HepG2 (cell line): Measurements from ENCODE around the gene BRD1. TPM values are rescaled to one million over a fixed set of nuclear protein-coding genes. Genes with fewer than 3 reads are reported as not detected.

Experiments used
- ATAC-seq: fragments of 200-7000 bp; cut with Tn5 transposase; 3 replicates; pipeline ENCODE4 v1.9.1; 2020; ENCODE audit warnings: mild to moderate bottlenecking, moderate library complexity
- BruUV-seq: library from RNA; stranded (reverse); fragments of 400-500 nt; replicated peaks from 2 replicates; lab custom pipeline; 2021; lab: Mats Ljungman, UMichigan
- CTCF ChIA-PET: fragments of 300-600 bp; formaldehyde crosslinking; extraction: SDS; loops from one replicate; lab custom pipeline; 2021; ENCODE audit warnings: low total read pairs, inconsistent platforms, low intra/inter-chr PET ratio; lab: Yijun Ruan, JAX
- POLR2A ChIA-PET: fragments of 350-600 bp; sonication (Branson Sonifier 250); formaldehyde crosslinking; loops from one replicate; lab custom pipeline; 2020; ENCODE audit warnings: antibody characterized with exemption, inconsistent platforms; lab: Yijun Ruan, JAX
- DNase-seq: peaks from one replicate; pipeline ENCODE4 v3.0.0-alpha.2; 2015; ENCODE audit warnings: low spot score
- FAIRE-seq: peaks from 3 replicates; lab custom pipeline; 2011; peaks lifted over from hg19 to GRCh38; lab: Jason Lieb, UNC
- H2AFZ ChIP-seq: one replicate; pipeline ENCODE4 v1.6.1; 2011; ENCODE audit warnings: low read length, inconsistent platforms
- H3K27ac ChIP-seq: fragments of 300-600 bp; 3 replicates; pipeline ENCODE4 v1.8.0; 2011; ENCODE audit warnings: mixed run types, mild to moderate bottlenecking, mixed read lengths, low read length, inconsistent platforms; ENCODE audit not compliant: insufficient read depth; ENCODE audit errors: extremely low read length
- H3K27me3 ChIP-seq, 2 experiments: fragments of 200-600 bp in 1 of 2; 2 replicates in 1 of 2; 3 replicates in 1 of 2; pipeline versions ENCODE4 v1.6.0 to v1.8.0; 2011; ENCODE audit warnings: low read length in 2 of 2, mild to moderate bottlenecking in 2 of 2, moderate library complexity in 2 of 2, inconsistent platforms in 1 of 2; ENCODE audit not compliant: insufficient read depth in 2 of 2, control insufficient read depth in 1 of 2
- H3K36me3 ChIP-seq, 2 experiments: fragments of 200-600 bp in 1 of 2; replicated peaks in 1 of 2; 2 replicates in 1 of 2; 3 replicates in 1 of 2; pipeline versions ENCODE4 v1.5.1 to v1.8.0; 2011; ENCODE audit warnings: low read length in 2 of 2, inconsistent platforms in 1 of 2; ENCODE audit not compliant: insufficient read depth in 2 of 2, control insufficient read depth in 1 of 2
- H3K4me1 ChIP-seq: 2 replicates; pipeline ENCODE4 v1.5.1; 2012; ENCODE audit warnings: low read length, inconsistent platforms; ENCODE audit not compliant: insufficient read depth
- H3K4me2 ChIP-seq: 2 replicates; pipeline ENCODE4 v1.6.0; 2011; ENCODE audit warnings: low read depth, low read length, inconsistent platforms
- H3K4me3 ChIP-seq, 3 experiments: fragments of 200-600 bp in 1 of 3; sonication (generic), shearing (Covaris generic) in 1 of 3; replicated peaks in 1 of 3; 2 replicates each; pipeline ENCODE4 v1.5.1; 2011 to 2016; ENCODE audit warnings: low read length in 3 of 3, inconsistent platforms in 2 of 3, low read depth in 2 of 3, mild to moderate bottlenecking in 2 of 3, control low read depth in 1 of 3, mixed read lengths in 1 of 3; ENCODE audit not compliant: insufficient read depth in 1 of 3
- H3K79me2 ChIP-seq: one replicate; pipeline ENCODE4 v1.6.1; 2011; ENCODE audit warnings: low read length, inconsistent platforms; ENCODE audit not compliant: insufficient read depth
- H3K9ac ChIP-seq: 2 replicates; pipeline ENCODE4 v1.6.0; 2011; ENCODE audit warnings: mild to moderate bottlenecking, low read depth, low read length, inconsistent platforms; ENCODE audit not compliant: insufficient read depth
- H3K9me3 ChIP-seq: 2 replicates; pipeline ENCODE4 v1.5.1; 2012; ENCODE audit warnings: mild to moderate bottlenecking, low read length
- H4K20me1 ChIP-seq: 2 replicates; pipeline ENCODE4 v1.6.0; 2011; ENCODE audit warnings: inconsistent platforms, mild to moderate bottlenecking, low read length, moderate library complexity; ENCODE audit not compliant: insufficient read depth
- AFF4 ChIP-seq: sonication (generic); formaldehyde crosslinking; IDR thresholded peaks from 2 replicates; pipeline ENCODE4 v1.4.0; 2020; ENCODE audit warnings: missing genetic modification reagents
- CEBPB ChIP-seq: IDR thresholded peaks from 2 replicates; pipeline ENCODE4 v1.6.1; 2011; ENCODE audit warnings: low read depth, low read length, improper control_type of control experiment, borderline replicate concordance
- CEBPG ChIP-seq: IDR thresholded peaks from 2 replicates; pipeline ENCODE4 v1.6.1; 2016
- FOXM1 ChIP-seq: sonication (generic); formaldehyde crosslinking; IDR thresholded peaks from 2 replicates; pipeline ENCODE4 v1.5.0; 2020; ENCODE audit warnings: missing genetic modification reagents
- KLF12 ChIP-seq: sonication (generic); formaldehyde crosslinking; IDR thresholded peaks from 2 replicates; pipeline ENCODE4 v1.4.0; 2020; ENCODE audit warnings: missing genetic modification reagents, borderline replicate concordance
- MAZ ChIP-seq, 2 experiments: sonication (generic) in 1 of 2; formaldehyde crosslinking in 1 of 2; IDR thresholded peaks; 2 replicates each; pipeline versions ENCODE4 v1.5.0 to v1.6.1; 2012 to 2020; ENCODE audit warnings: low read depth in 2 of 2, mild to moderate bottlenecking in 2 of 2, borderline replicate concordance in 1 of 2, improper control_type of control experiment in 1 of 2, low read length in 1 of 2, missing genetic modification reagents in 1 of 2, moderate library complexity in 1 of 2
- MED13 ChIP-seq: sonication (generic); formaldehyde crosslinking; IDR thresholded peaks from 2 replicates; pipeline ENCODE4 v1.5.0; 2020; ENCODE audit warnings: missing genetic modification reagents
- NR3C1 ChIP-seq: sonication (generic); formaldehyde crosslinking; IDR thresholded peaks from 2 replicates; pipeline ENCODE4 v1.4.0; 2020; ENCODE audit warnings: missing genetic modification reagents
- RCOR2 ChIP-seq: IDR thresholded peaks from 2 replicates; pipeline ENCODE4 v1.6.1; 2016; ENCODE audit warnings: missing biosample characterization, missing genetic modification reagents
- TEAD2 ChIP-seq: sonication (generic); formaldehyde crosslinking; IDR thresholded peaks from 2 replicates; pipeline ENCODE4 v1.9.0; 2021; ENCODE audit warnings: missing genetic modification reagents
- YEATS4 ChIP-seq: sonication (generic); formaldehyde crosslinking; IDR thresholded peaks from 2 replicates; pipeline ENCODE4 v1.4.0; 2020; ENCODE audit warnings: missing genetic modification reagents, borderline replicate concordance
- ZKSCAN1 ChIP-seq: fragments of 150-350 bp; IDR thresholded peaks from 2 replicates; pipeline ENCODE4 v1.6.1; 2014; ENCODE audit warnings: low read length
- ZNF180 ChIP-seq: sonication (generic); formaldehyde crosslinking; IDR thresholded peaks from 2 replicates; pipeline ENCODE4 v1.4.0; 2020; ENCODE audit warnings: low read depth, missing genetic modification reagents, borderline replicate concordance
- ZNF333 ChIP-seq: sonication (generic); formaldehyde crosslinking; IDR thresholded peaks from 2 replicates; pipeline ENCODE4 v1.4.0; 2020; ENCODE audit warnings: mild to moderate bottlenecking, missing genetic modification reagents, borderline replicate concordance
- WGBS: methylation state at CpG from one replicate; pipeline ENCODE4 v1.1.6; 2017; ENCODE audit warnings: low lambda C conversion rate; 5-methylcytosine and 5-hydroxymethylcytosine counted together
- in situ Hi-C: cut with HindIII; loops from 2 replicates; pipeline ENCODE4 v1.10.0; 2017; ENCODE audit warnings: low pct_unique_long_range_greater_than_20kb; ENCODE audit not compliant: extremely low pct_ligation_motif_present
- intact Hi-C: fragments of 100-400 bp; cut with micrococcal nuclease; formaldehyde crosslinking; loops from one replicate; pipeline ENCODE4 v1.10.0; 2022; ENCODE audit not compliant: unreplicated experiment
- polyA plus RNA-seq, 8 experiments: library from polyadenylated mRNA; depleted of rRNA in 3 of 8; stranded (reverse) in 7 of 8; unstranded in 1 of 8; fragments of >200 nt; fragmentation: Illumina TruSeq in 4 of 8; extraction: Trizol in 4 of 8; gene quantifications; 2 replicates each; pipeline versions ENCODE4 v1.2.1 to v1.2.3, GENCODE V29; 2011 to 2016; ENCODE audit warnings: low read depth in 4 of 8, missing spikeins in 1 of 8, mixed read lengths in 1 of 8; ENCODE audit not compliant: insufficient read depth in 1 of 8
- total RNA-seq, 5 experiments: library from RNA; depleted of rRNA; stranded (reverse); fragments of >200 nt; fragmentation: Illumina TruSeq; extraction: Trizol; gene quantifications; 2 replicates each; pipeline ENCODE4 v1.2.3, GENCODE V29; 2016; ENCODE audit warnings: low read depth in 1 of 5

BRD1 gene
- total and polyA plus RNA-seq, 2 of the 13 experiments (the other 11 are each of a cell fraction or from before 2014, with no cell fraction given), result 5.1 to 12.0 TPM

GRCh38 chr22:49833340-49834007 lies 5.8 kb upstream of the BRD1 start:
- ATAC-seq (no peak), FAIRE-seq (no peak), DNase-seq (no peak)
- peaks cover 17% of the 10 kb centered on the region for H3K4me1 ChIP-seq
- peaks cover 0 to 32% of the 10 kb centered on the region in 2 experiments for H3K27me3 ChIP-seq
- ChIA-PET POLR2A (no interaction called here), CTCF (no interaction called here)
- in situ Hi-C loops (no loop called here), intact Hi-C loops (loop anchor here (1.0 kb wide), 1 partner anchor 44 kb away; no protein-coding TSS in a partner anchor)
- no peaks in the 10 kb centered on the region for H3K9me3 ChIP-seq
- BruUV-seq, result no TSS peak
- H3K4me3 ChIP-seq, result no peak overlapping the region
- H4K20me1 ChIP-seq, result no peaks in the 10 kb centered on the region
- WGBS, result 24% methylated on average over 11 of the region's 11 CpGs
- TF ChIP-seq CEBPB (peak; percentile 37; the same call in 1 of the 2 replicates), FOXM1 (CRISPR knock-in tag) (no peak), CEBPG (CRISPR knock-in tag) (0 out of 2 replicates have a peak, but pooled peaks have one; percentile 20)
- H3K27ac ChIP-seq, result no peak overlapping the region
- H2AFZ ChIP-seq, result no peak overlapping the region
- no peaks in the 10 kb centered on the region for H3K36me3 ChIP-seq
- H3K4me2 ChIP-seq, result no peak overlapping the region
- H3K79me2 ChIP-seq, result no peaks in the 10 kb centered on the region
- no peak overlapping the region for H3K9ac ChIP-seq

- Histone ChIP-seq H3K36me3 (peaks cover under 1 to 3% of the 10 kb centered on the region in 2 experiments; a peak in 3 of 5 replicates), H3K27ac (no peak overlapping the region), H3K9ac (no peak overlapping the region), H3K4me3 (no peak overlapping the region), H2AFZ (no peak overlapping the region), H3K27me3 (peaks cover 0 to 15% of the 10 kb centered on the region in 2 experiments; a peak in 2 of 5 replicates), H4K20me1 (peaks cover 21% of the 10 kb centered on the region), H3K9me3 (no peaks in the 10 kb centered on the region), H3K79me2 (peaks cover 28% of the 10 kb centered on the region), H3K4me2 (no peak overlapping the region), H3K4me1 (peaks cover 42% of the 10 kb centered on the region)
- POLR2A ChIA-PET, result no interaction called here
- in situ Hi-C loops, result no loop called here
- ATAC-seq (no peak), FAIRE-seq (no peak), DNase-seq (no peak)
- BruUV-seq, result no TSS peak
- WGBS, result 65% methylated on average over 9 of the region's 17 CpGs
- CTCF ChIA-PET, result no interaction called here
- intact Hi-C loops, result no loop called here
- TF ChIP-seq YEATS4 (CRISPR knock-in tag) (no peak), NR3C1 (CRISPR knock-in tag) (no peak), MAZ (IDR thresholded peaks at IDR 0.05; ENCODE audit: borderline replicate concordance, low read depth, low read length) (no peak), MAZ (CRISPR knock-in tag; IDR thresholded peaks at IDR 0.05; ENCODE audit: low read depth) (no peak), AFF4 (no peak), KLF12 (no peak), RCOR2 (CRISPR knock-in tag) (no peak), ZNF333 (CRISPR knock-in tag) (no peak), TEAD2 (no peak), MED13 (CRISPR knock-in tag) (no peak), ZNF180 (CRISPR knock-in tag) (no peak), ZKSCAN1 (no peak)
These were observed 1.6 kb upstream of the BRD1 start for GRCh38 chr22:49829044-49829853.
